HL-60 (cell line): ENCODE measurements around the gene VTN.

Experiments
- POLR2AphosphoS5 ChIP-seq: IDR thresholded peaks from 2 replicates; pipeline ENCODE4 v1.6.1; 2012; ENCODE audit warnings: low read depth
- TF ChIP-seq, protein P1 (sequence below): IDR thresholded peaks from one replicate; pipeline ENCODE4 v1.5.1; 2011; ENCODE audit warnings: low read length, control low read depth, inconsistent platforms; ENCODE audit not compliant: insufficient read depth

GRCh38 chr17:28415886-28416285 lies 45.8 kb upstream of the VTN start:
- TF ChIP-seq, protein P1, sequence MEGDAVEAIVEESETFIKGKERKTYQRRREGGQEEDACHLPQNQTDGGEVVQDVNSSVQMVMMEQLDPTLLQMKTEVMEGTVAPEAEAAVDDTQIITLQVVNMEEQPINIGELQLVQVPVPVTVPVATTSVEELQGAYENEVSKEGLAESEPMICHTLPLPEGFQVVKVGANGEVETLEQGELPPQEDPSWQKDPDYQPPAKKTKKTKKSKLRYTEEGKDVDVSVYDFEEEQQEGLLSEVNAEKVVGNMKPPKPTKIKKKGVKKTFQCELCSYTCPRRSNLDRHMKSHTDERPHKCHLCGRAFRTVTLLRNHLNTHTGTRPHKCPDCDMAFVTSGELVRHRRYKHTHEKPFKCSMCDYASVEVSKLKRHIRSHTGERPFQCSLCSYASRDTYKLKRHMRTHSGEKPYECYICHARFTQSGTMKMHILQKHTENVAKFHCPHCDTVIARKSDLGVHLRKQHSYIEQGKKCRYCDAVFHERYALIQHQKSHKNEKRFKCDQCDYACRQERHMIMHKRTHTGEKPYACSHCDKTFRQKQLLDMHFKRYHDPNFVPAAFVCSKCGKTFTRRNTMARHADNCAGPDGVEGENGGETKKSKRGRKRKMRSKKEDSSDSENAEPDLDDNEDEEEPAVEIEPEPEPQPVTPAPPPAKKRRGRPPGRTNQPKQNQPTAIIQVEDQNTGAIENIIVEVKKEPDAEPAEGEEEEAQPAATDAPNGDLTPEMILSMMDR, result no peak
- TF ChIP-seq POLR2AphosphoS5, result no peak
